Bladder microvascular endothelial cell (primary cell): ENCODE results near the gene PADI1. TPM values are rescaled to one million over a fixed set of nuclear protein-coding genes. Genes with fewer than 3 reads are reported as not detected.

Experiments used
- total RNA-seq: library from RNA; depleted of rRNA; stranded (reverse); fragments of >200 nt; gene quantifications from 2 replicates; pipeline ENCODE4 v1.2.3, GENCODE V29; 2014

The PADI1 gene
- under 0.01 TPM in 2 replicates for total RNA-seq

GRCh38 chr1:17204546-17205440, at the start of gene PADI1:
PADI1 (plus strand) TSS chr1:17205128; CDS start chr1:17205218, 90 bp downstream.

DNA sequence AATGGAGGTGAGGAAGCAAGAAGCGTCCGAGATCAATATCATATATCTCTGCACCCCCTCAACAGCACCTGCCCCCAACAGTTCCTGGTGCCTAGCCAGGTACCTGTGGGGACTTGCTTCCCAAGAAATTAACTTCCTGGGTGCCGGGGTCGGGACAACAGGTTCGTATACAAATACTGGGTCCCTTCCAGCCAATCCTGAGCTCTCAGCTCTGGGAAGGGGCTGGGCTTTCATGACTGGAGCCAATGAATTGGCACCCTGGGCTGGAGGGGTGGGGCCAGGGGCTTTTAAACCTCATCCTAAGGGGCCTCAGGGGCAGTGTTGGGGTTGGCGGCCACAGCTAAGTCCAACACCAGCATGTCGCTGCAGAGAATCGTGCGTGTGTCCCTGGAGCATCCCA, 43.9 kb downstream of the PADI1 start, which contains the start of gene PADI3:
Gene PADI3, plus strand, starts transcription at position 318 of the 400 bp plus-strand sequence. Its CDS starts 40 bp downstream, at position 358.

Other genes with a start within 250 kb of the PADI1 start
- 4.5 and 40.3 TPM in 2 replicates for gene MFAP2, start 224.5 kb upstream of the PADI1 start, total RNA-seq
- 51.5 and 152 TPM in 2 replicates for gene ATP13A2, start 193.2 kb upstream of the PADI1 start, total RNA-seq
- gene SDHB, start 151.1 kb upstream of the PADI1 start, total RNA-seq = 127 and 133 TPM in 2 replicates
- under 0.01 and 0.38 TPM in 2 replicates for gene PADI2, start 85.7 kb upstream of the PADI1 start, total RNA-seq
- gene PADI3, start 44.0 kb downstream of the PADI1 start, total RNA-seq = not detected in 2 replicates
- not detected in 2 replicates for gene PADI4, start 103.1 kb downstream of the PADI1 start, total RNA-seq
- not detected in 2 replicates for gene PADI6, start 167.1 kb downstream of the PADI1 start, total RNA-seq
- gene RCC2, start 234.5 kb downstream of the PADI1 start, total RNA-seq = 58.8 and 87.2 TPM in 2 replicates